PFSK-1 (cell line): ENCODE data around the gene TAOK1.

Experiments used
- POLR2AphosphoS5 ChIP-seq: IDR thresholded peaks from 2 replicates; pipeline ENCODE4 v1.6.1; 2012; ENCODE audit warnings: low read depth, mild to moderate bottlenecking, control low read depth, low read length, moderate library complexity
- SIN3A ChIP-seq: IDR thresholded peaks from 2 replicates; pipeline ENCODE4 v1.6.1; 2012; ENCODE audit warnings: mild to moderate bottlenecking, low read length, moderate library complexity, borderline replicate concordance; ENCODE audit not compliant: insufficient read depth

GRCh38 chr17:29560316-29560715 is 170.2 kb downstream of the TAOK1 start:
- no peak for TF ChIP-seq SIN3A
- TF ChIP-seq POLR2AphosphoS5, result no peak
